ENCODE measurements around the gene TANGO2. TPM values are rescaled to one million over a fixed set of nuclear protein-coding genes. Genes with fewer than 3 reads are reported as not detected.
A peak's percentile ranks its signal among the peaks of the same experiment; 100 is the strongest.

Gene TANGO2
- total RNA-seq, 1 experiment from 2014 or later: 14.6 TPM

DNA sequence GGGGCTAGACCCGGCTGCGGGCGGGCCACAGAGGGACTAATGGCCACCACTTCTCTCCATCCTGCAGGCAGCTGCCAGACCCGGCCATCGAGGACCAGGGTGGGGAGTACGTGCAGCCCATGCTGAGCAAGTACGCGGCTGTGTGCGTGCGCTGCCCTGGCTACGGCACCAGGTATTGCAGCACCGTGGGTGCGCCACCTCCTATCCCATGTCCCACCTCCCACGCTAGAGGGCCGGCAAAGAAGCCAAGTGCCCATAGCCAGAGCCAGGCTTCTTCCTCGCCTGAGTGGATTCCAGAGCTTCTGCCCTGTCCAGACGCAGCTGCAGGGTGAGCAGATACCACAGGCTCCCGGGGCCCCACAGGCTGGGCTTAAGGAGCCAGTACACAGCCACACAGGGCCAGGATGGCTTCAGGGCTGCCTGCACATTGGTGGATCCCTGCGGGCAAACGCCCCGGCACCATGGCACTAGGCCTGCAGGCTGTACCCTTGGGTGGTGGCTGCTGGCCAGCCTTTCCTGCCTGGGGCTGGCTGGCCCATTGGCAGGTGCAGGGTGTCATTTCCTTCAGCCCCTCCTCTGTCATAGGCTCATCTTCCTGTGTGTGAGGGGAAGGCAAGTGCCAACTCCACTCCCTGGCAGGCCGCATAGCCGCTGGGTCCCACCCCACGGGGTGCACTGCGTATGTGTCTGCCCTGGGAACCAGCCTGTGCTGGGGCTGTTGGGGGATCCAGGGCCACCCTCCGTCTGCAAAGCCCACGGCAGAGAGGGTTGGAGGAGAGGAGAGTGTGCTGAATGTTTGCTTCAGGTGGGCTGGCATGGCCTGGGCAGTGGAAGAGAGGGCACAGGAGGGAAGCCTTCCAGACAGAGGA lies 42.6 kb downstream of the TANGO2 start:
- Histone ChIP-seq H2AFZ (ENCODE audit: low read length) (no peak overlapping the region), H3K56ac (ENCODE audit: insufficient read length, low read depth, low read length) (no peak overlapping the region), H3T11ph (ENCODE audit: low read length) (no peak overlapping the region), H3K14ac (ENCODE audit: insufficient read depth, low read length) (no peak overlapping the region; the same call in 1 of the 2 replicates), H2AK5ac (ENCODE audit: insufficient read length, low read length) (no peak overlapping the region), H3K27me3 (ENCODE audit: insufficient read depth, low read length) (no peaks in the 10 kb centered on the region), H4K20me1 (ENCODE audit: control insufficient read depth, insufficient read depth, insufficient read length) (no peaks in the 10 kb centered on the region), H3K79me2 (ENCODE audit: insufficient read depth, low read length) (no peaks in the 10 kb centered on the region), H3K9ac (ENCODE audit: extremely low read depth, insufficient read length, low read length) (no peak overlapping the region), H4K91ac (ENCODE audit: insufficient read length, low read depth, low read length) (no peak overlapping the region), H2BK15ac (ENCODE audit: low read depth, low read length) (no peak overlapping the region), H4K8ac (replicated peaks; ENCODE audit: insufficient read length, low read depth, low read length) (no peak overlapping the region), H2BK5ac (ENCODE audit: insufficient read length, low read length) (no peak overlapping the region), H3K4me2 (ENCODE audit: insufficient read depth, insufficient read length, low read length) (no peak overlapping the region), H3K79me1 (ENCODE audit: insufficient read depth, low read depth, low read length, poor library complexity, severe bottlenecking) (no peaks in the 10 kb centered on the region), H3K27ac (ENCODE audit: insufficient read length, low read depth, low read length) (no peak overlapping the region), H2BK20ac (ENCODE audit: low read depth, low read length, poor library complexity, severe bottlenecking) (no peak overlapping the region), H3K23ac (ENCODE audit: insufficient read length, low read depth, low read length) (no peak overlapping the region), H2BK120ac (ENCODE audit: low read depth, low read length, poor library complexity, severe bottlenecking) (no peak overlapping the region), H3K4ac (ENCODE audit: low read depth, low read length) (no peak overlapping the region), H3K18ac (ENCODE audit: insufficient read length, low read depth, low read length) (no peak overlapping the region), H2BK12ac (ENCODE audit: insufficient read length, low read depth, low read length) (no peak overlapping the region), H3K23me2 (ENCODE audit: insufficient read length, low read depth, low read length, poor library complexity, severe bottlenecking) (no peaks in the 10 kb centered on the region), H3K9me3 (ENCODE audit: control insufficient read depth, low read depth, low read length) (no peaks in the 10 kb centered on the region), H4K5ac (ENCODE audit: insufficient read length, low read depth, low read length) (no peak overlapping the region), H3K4me1 (ENCODE audit: insufficient read depth, low read length) (no peaks in the 10 kb centered on the region)
- no peaks in the 10 kb centered on the region for H3K4me1 Mint-ChIP-seq
- H3K27ac Mint-ChIP-seq: no peak overlapping the region; a peak in 1 of 7 replicates
- H3K36me3 Mint-ChIP-seq (ENCODE audit: insufficient read depth in 1 of 3, low read depth in 3 of 3): peaks cover 0 to 3% (median 2%) of the 10 kb centered on the region in 3 experiments; a peak in 2 of 7 replicates
- 0 out of 3 replicates have a peak, but pooled peaks have one; percentile 22 for TF ChIP-seq CTCF (conservative IDR thresholded peaks at IDR 0.05)
- no peaks in the 10 kb centered on the region for H3K9me3 Mint-ChIP-seq
- peaks cover 7% of the 10 kb centered on the region for H3K27me3 Mint-ChIP-seq (ENCODE audit: low read depth)
- no peak for DNase-seq
- no peak overlapping the region for H3K4me3 Mint-ChIP-seq
- no CpG with 5 or more reads among the region's 27 CpGs for WGBS (ENCODE audit: extremely low coverage, insufficient read length, low lambda C conversion rate)
